ENCODE data around the gene AREL1. TPM values are rescaled to one million over a fixed set of nuclear protein-coding genes. Genes with fewer than 3 reads are reported as not detected.

The AREL1 gene
- total RNA-seq, 1 experiment from 2014 or later: 45.9 TPM

DNA sequence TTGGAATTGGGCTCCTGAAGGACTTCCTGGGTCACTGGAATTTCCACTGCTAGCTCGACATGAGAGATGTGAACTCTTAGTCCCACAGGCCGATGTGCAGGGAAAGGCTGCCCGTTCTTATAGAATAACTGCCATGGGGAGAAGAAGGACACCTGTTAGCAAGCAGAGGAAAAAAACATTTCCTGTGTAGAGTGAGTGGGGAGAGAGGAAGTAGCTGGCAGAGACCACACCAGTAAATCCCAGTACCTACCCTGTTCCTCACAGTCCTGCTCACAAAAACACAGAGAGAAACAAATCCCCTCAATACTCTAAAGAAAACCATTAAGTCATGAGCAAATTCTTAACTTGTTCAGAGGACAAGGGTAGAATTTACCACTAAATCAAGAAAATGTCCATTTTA, 29.5 kb downstream of the AREL1 start:
- ATAC-seq (no peak), DNase-seq (ENCODE audit: low read depth, low spot score) (no peak)
- no TSS peak for BruUV-seq (replicated peaks)
- no peak overlapping the region for H3K27ac ChIP-seq (ENCODE audit: low read depth, low read length)
- TF ChIP-seq SIN3A (IDR thresholded peaks at IDR 0.05; ENCODE audit: low read depth) (no peak), JUND (IDR thresholded peaks at IDR 0.05) (no peak), EZH2 (IDR thresholded peaks at IDR 0.05) (no peak), EGR1 (IDR thresholded peaks at IDR 0.05; ENCODE audit: low read depth) (no peak), SRF (IDR thresholded peaks at IDR 0.05; ENCODE audit: low read depth) (no peak), POLR2AphosphoS5 (IDR thresholded peaks at IDR 0.05; ENCODE audit: low read depth, low read length) (no peak), CEBPB (IDR thresholded peaks at IDR 0.05; ENCODE audit: low read depth) (no peak), CBX3 (IDR thresholded peaks at IDR 0.05; ENCODE audit: low read depth) (no peak), ZFX (IDR thresholded peaks at IDR 0.05) (no peak), ELF1 (IDR thresholded peaks at IDR 0.05; ENCODE audit: borderline replicate concordance, low read depth) (no peak), RAD21 (IDR thresholded peaks at IDR 0.05; ENCODE audit: low read depth) (no peak), ZNF274 (IDR thresholded peaks at IDR 0.05; ENCODE audit: low read depth, low read length) (no peak), TCF7L2 (IDR thresholded peaks at IDR 0.05; ENCODE audit: borderline replicate concordance, extremely low read depth, insufficient read depth, insufficient read length) (no peak)
- TF ChIP-seq, protein P1, sequence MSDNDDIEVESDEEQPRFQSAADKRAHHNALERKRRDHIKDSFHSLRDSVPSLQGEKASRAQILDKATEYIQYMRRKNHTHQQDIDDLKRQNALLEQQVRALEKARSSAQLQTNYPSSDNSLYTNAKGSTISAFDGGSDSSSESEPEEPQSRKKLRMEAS (IDR thresholded peaks at IDR 0.05): no peak
- TF ChIP-seq, protein P2, sequence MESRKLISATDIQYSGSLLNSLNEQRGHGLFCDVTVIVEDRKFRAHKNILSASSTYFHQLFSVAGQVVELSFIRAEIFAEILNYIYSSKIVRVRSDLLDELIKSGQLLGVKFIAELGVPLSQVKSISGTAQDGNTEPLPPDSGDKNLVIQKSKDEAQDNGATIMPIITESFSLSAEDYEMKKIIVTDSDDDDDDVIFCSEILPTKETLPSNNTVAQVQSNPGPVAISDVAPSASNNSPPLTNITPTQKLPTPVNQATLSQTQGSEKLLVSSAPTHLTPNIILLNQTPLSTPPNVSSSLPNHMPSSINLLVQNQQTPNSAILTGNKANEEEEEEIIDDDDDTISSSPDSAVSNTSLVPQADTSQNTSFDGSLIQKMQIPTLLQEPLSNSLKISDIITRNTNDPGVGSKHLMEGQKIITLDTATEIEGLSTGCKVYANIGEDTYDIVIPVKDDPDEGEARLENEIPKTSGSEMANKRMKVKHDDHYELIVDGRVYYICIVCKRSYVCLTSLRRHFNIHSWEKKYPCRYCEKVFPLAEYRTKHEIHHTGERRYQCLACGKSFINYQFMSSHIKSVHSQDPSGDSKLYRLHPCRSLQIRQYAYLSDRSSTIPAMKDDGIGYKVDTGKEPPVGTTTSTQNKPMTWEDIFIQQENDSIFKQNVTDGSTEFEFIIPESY (IDR thresholded peaks at IDR 0.05; ENCODE audit: extremely low read depth, insufficient replicate concordance, low read length): no peak
- TF ChIP-seq, protein P3, sequence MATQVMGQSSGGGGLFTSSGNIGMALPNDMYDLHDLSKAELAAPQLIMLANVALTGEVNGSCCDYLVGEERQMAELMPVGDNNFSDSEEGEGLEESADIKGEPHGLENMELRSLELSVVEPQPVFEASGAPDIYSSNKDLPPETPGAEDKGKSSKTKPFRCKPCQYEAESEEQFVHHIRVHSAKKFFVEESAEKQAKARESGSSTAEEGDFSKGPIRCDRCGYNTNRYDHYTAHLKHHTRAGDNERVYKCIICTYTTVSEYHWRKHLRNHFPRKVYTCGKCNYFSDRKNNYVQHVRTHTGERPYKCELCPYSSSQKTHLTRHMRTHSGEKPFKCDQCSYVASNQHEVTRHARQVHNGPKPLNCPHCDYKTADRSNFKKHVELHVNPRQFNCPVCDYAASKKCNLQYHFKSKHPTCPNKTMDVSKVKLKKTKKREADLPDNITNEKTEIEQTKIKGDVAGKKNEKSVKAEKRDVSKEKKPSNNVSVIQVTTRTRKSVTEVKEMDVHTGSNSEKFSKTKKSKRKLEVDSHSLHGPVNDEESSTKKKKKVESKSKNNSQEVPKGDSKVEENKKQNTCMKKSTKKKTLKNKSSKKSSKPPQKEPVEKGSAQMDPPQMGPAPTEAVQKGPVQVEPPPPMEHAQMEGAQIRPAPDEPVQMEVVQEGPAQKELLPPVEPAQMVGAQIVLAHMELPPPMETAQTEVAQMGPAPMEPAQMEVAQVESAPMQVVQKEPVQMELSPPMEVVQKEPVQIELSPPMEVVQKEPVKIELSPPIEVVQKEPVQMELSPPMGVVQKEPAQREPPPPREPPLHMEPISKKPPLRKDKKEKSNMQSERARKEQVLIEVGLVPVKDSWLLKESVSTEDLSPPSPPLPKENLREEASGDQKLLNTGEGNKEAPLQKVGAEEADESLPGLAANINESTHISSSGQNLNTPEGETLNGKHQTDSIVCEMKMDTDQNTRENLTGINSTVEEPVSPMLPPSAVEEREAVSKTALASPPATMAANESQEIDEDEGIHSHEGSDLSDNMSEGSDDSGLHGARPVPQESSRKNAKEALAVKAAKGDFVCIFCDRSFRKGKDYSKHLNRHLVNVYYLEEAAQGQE (IDR thresholded peaks at IDR 0.05; ENCODE audit: low read depth): no peak
- TF ChIP-seq, protein P4, sequence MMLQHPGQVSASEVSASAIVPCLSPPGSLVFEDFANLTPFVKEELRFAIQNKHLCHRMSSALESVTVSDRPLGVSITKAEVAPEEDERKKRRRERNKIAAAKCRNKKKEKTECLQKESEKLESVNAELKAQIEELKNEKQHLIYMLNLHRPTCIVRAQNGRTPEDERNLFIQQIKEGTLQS (IDR thresholded peaks at IDR 0.05): no peak
- H3K9ac ChIP-seq (ENCODE audit: low read length): no peak overlapping the region
- H3K36me3 ChIP-seq (ENCODE audit: control insufficient read depth in 1 of 2, insufficient read depth in 2 of 2, low read length in 2 of 2): peaks cover 19 to 30% of the 10 kb centered on the region in 2 experiments
- H3K9me3 ChIP-seq (ENCODE audit: control insufficient read depth in 1 of 2, insufficient read depth in 1 of 2, low read depth in 1 of 2, low read length in 2 of 2): no peaks in the 10 kb centered on the region
- POLR2A ChIA-PET: no interaction called here
- RAD21 ChIA-PET (ENCODE audit: low non-redundant PET in 1 of 2, low total read pairs in 2 of 2, uncharacterized antibody in 2 of 2, unreplicated experiment in 2 of 2): no interaction called here
- H3K4me1 ChIP-seq (ENCODE audit: control insufficient read depth in 1 of 2, insufficient read depth in 2 of 2, low read length in 2 of 2): no peaks in the 10 kb centered on the region
- H3K4me3 ChIP-seq (replicated peaks in 1 of 2; ENCODE audit: low read depth in 1 of 2, low read length in 2 of 2): no peak overlapping the region
- no peaks in the 10 kb centered on the region for H3K79me2 ChIP-seq (ENCODE audit: insufficient read depth, low read length)
- no peak overlapping the region for H2AFZ ChIP-seq (ENCODE audit: low read depth, low read length, poor library complexity, severe bottlenecking)
- CTCF ChIA-PET: no interaction called here
- H4K20me1 ChIP-seq (ENCODE audit: insufficient read depth): no peaks in the 10 kb centered on the region
- H3K4me2 ChIP-seq (ENCODE audit: low read length): no peak overlapping the region
- no peaks in the 10 kb centered on the region for H3K27me3 ChIP-seq (ENCODE audit: insufficient read depth, low read length)
- intact Hi-C loops (cut with micrococcal nuclease): no loop called here
- H3K9me2 ChIP-seq (ENCODE audit: insufficient read depth): no peaks in the 10 kb centered on the region
